Muscle of leg (tissue), 11 donors: ENCODE measurements around the gene PLXNB2. TPM values are rescaled to one million over a fixed set of nuclear protein-coding genes. Genes with fewer than 3 reads are reported as not detected.
A peak's percentile ranks its signal among the peaks of the same experiment; 100 is the strongest.

Experiments used
- DNase-seq: peaks from one replicate; pipeline ENCODE4 v3.0.0; 2013
- H3K27ac ChIP-seq: one replicate; pipeline ENCODE4 v1.5.1; 2013; ENCODE audit warnings: mild to moderate bottlenecking, low read length, control low read depth
- H3K27me3 ChIP-seq: one replicate; pipeline ENCODE4 v1.6.1; 2013; ENCODE audit warnings: low read length; ENCODE audit not compliant: control insufficient read depth, insufficient read depth
- H3K36me3 ChIP-seq: one replicate; pipeline ENCODE4 v1.6.1; 2013; ENCODE audit warnings: low read length; ENCODE audit not compliant: control insufficient read depth, insufficient read depth
- H3K4me1 ChIP-seq: one replicate; pipeline ENCODE4 v1.6.1; 2013; ENCODE audit warnings: low read length; ENCODE audit not compliant: control insufficient read depth, insufficient read depth
- H3K4me3 ChIP-seq: one replicate; pipeline ENCODE4 v1.5.1; 2013; ENCODE audit warnings: low read length, control low read depth
- H3K9me3 ChIP-seq: replicated peaks from 2 replicates; pipeline ENCODE4 v1.6.1; 2013; ENCODE audit warnings: low read depth, low read length; ENCODE audit not compliant: control insufficient read depth
- WGBS: methylation state at CpG from one replicate; pipeline ENCODE4 v1.1.5; 2013; ENCODE audit warnings: missing lambda C conversion rate; ENCODE audit not compliant: insufficient coverage; 5-methylcytosine and 5-hydroxymethylcytosine counted together
- polyA plus RNA-seq, 8 donors: library from polyadenylated mRNA; unstranded; fragments of 120-200 nt; gene quantifications; one replicate each; pipeline versions ENCODE4 v1.2.1 to v1.2.3, GENCODE V29; 2013; ENCODE audit warnings: inconsistent platforms in 1 of 8, low replicate concordance in 1 of 8; ENCODE audit not compliant: insufficient read length in 8 of 8, insufficient read depth in 1 of 8
- total RNA-seq: library from RNA; stranded (reverse); fragments of 120-200 nt; gene quantifications from one replicate; pipeline ENCODE4 v1.2.4, GENCODE V29; 2013

The PLXNB2 gene
- total and polyA plus RNA-seq, 9 donors: 36.9 to 110 (median 93.3) TPM

DNA sequence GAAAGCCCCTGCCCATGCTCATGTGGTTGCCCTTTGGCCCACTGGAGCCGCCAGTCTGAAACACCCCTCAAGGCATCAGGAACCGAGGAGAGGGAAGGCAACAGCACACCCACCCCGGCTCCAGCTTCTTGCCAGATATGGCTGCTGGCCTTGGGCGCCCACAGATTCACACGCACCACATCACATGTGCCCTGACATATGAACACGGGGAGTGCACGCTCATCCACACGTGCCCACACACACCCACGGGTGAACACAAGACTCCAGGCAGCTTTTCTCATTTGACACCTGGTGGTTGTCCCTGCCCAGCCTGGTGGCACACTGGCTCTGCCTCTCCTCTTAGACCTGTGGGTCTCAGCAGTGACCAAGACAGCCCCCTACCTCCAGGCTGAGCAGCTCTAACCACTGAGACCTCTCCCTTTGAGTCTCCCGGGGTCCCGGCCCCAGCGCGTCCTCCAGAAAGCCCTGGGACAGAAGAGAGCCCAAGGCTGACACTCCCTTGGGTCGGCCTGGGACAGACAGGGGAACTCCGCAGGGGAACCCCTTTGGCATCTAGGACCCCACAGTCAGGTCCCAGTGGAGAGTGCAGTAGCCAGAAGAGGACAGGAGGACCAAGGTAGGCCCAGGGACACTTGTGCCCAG is 43.2 kb downstream of the PLXNB2 start:
- no peak for DNase-seq
- Histone ChIP-seq H3K4me1 (peaks cover 48% of the 10 kb centered on the region), H3K9me3 (no peaks in the 10 kb centered on the region), H3K27me3 (peaks cover 38% of the 10 kb centered on the region), H3K4me3 (no peak overlapping the region), H3K27ac (no peak overlapping the region), H3K36me3 (no peaks in the 10 kb centered on the region)
- WGBS: 76% methylated on average over 13 of the region's 15 CpGs

DNA sequence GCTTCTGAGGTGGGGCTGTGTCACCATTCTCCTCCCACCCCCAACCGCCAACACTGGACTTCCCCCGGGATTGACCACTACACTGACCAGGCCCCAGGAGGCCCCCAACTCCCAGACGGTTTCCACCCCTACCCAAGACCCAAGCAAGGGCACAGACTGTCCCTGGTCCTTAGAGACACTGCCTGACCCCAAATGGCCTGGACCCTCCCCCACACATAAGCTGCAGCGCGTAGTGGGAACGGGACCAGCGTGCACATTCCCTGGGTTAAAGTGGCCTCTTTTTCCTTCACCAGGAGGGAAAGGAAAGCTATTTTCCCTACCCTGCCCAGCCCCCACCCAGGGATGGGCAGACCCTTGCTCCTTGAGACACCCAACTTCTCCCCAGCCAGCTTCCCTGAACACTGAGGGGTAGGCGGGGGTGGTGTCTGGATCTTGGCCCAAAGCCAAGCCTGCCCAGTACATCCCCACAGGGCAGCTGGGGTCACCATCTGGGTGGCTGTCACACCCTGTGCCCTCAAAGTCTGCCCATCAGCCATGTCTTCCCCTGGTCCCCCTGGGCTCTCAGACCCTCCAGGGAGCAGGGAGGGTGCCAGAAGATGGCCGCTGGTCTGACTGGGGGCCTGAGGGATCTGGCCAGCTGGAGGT is 44.4 kb downstream of the PLXNB2 start:
- Histone ChIP-seq H3K4me1 (peaks cover 48% of the 10 kb centered on the region), H3K36me3 (no peaks in the 10 kb centered on the region), H3K27ac (no peak overlapping the region), H3K27me3 (peaks cover 26% of the 10 kb centered on the region), H3K9me3 (no peaks in the 10 kb centered on the region), H3K4me3 (no peak overlapping the region)
- DNase-seq: no peak
- 52% methylated on average over 5 of the region's 9 CpGs for WGBS

DNA sequence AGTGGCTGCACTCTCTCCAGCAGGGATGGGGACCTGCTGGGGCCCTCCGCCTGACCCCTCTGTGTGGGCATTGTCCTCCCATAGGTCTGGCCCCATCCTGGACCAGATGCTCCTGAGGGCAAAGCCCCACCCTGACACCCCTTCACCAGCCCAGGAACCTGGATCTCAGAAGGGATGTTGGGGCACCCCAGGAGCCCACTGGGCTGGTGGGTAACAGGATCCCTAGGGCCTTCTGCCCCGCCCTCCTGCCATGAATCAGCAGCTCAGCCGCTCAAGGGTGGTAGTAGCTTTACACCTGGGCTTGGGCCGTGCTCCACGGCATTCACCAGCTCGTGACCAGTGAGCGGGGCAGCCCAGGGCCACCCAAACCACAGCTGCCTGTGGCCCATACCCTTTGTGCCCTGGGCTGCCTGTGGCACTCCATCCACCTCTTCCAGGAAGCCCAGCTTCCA is 45.0 kb downstream of the PLXNB2 start:
- Histone ChIP-seq H3K27me3 (peaks cover 24% of the 10 kb centered on the region), H3K36me3 (no peaks in the 10 kb centered on the region), H3K4me1 (peaks cover 46% of the 10 kb centered on the region), H3K27ac (no peak overlapping the region), H3K4me3 (no peak overlapping the region), H3K9me3 (no peaks in the 10 kb centered on the region)
- 65% methylated on average over 7 of the region's 7 CpGs for WGBS
- no peak for DNase-seq

DNA sequence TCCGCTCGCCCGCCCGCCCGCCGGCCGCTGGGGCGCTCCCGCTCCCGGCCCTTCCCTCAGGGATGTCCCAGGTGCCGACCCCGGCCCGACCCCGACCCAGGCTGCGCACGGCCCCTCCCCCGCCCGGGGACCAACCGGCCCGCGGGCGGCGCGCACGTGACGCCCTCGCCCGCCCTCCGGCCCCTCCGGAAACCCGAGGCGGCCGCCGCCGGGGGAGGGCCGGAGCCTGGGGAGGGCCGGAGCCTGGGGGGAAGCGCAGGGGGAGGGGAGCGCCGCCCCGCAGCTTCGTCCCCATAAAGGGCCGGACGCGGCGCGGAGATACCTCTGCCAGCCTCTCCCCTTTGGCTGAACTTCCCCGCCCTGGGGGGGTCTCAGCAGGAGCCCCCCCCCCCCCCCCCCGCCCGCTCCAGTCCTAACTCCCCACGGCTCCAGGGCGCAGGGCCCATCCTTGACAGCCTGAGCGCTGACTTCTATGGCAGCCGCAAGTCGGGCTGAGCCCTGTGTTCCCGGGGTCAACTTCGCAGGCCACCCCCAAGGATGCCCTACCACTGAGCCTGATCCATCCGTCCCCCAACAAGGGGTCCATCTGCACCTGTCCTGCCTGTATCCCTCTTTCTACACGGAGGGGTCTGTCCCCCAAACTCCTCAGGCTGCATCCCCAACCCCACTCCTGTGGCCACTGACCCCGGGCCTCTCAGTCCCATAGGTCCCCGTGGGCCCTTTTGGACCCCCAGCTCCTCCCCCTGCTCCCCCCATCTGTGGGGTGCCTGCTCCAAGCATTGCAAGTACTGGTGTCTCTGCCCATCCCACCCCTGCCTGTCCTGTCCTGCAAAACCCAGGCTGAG is 45.6 kb downstream of the PLXNB2 start, which contains the start of gene MAPK12:
TSS of gene MAPK12 (minus strand) at position 69 of the 845 bp plus-strand sequence. CDS start 174 bp downstream, outside the sequence.
- Histone ChIP-seq H3K27me3 (peaks cover 19% of the 10 kb centered on the region), H3K36me3 (peaks cover under 1% of the 10 kb centered on the region), H3K4me1 (peaks cover 46% of the 10 kb centered on the region), H3K4me3 (peak within 1 kb of the TSS; percentile 46), H3K9me3 (no peaks in the 10 kb centered on the region), H3K27ac (peak within 1 kb of the TSS; percentile 7)
- DNase-seq: peak; percentile 59
- WGBS: 2% methylated on average over 52 of the region's 61 CpGs

DNA sequence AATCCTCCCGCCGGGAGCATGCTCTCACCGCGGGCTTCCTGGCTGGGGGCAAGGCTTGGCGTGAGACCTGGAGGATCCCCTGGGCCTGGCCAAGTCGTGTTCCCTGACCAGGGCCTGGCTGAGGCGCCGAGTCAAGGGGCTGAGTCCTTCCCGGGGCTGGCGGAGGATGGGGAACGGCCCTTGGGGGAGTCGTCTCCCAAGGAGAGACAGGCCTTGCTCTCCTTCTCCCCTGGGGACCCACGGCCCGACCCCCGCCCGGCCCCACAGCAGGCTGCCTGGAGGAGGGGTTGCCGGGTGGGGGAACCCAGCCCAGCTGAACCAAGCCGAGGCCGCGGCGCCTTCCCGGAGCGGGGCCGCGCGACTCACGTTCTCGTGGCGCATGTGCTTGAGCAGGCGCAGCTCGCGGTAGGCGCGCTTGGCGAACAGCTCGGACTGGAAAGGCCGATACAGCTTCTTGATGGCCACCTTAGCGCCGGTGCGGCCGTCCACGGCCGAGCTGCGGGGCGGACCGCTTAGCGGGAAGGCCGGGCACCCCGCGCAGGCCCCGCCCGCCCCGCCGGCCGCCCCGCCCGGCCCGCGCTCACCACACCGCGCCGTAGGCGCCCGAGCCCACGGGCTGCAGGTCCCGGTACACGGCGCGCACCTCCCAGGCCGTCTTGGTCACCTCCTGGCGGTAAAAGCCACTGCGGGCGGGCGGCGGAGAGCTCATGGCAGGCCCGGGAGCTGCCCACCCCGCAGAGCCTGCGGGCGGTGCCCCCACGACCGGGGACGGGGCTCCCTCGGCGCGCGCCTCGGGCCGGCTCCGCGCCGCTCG is 46.4 kb downstream of the PLXNB2 start:
- H3K4me3 ChIP-seq: peak overlapping the region; percentile 46
- no peaks in the 10 kb centered on the region for H3K9me3 ChIP-seq
- H3K36me3 ChIP-seq: peaks cover 5% of the 10 kb centered on the region
- peak overlapping the region; percentile 7 for H3K27ac ChIP-seq
- under 1% methylated on average over 91 of the region's 92 CpGs for WGBS
- peaks cover 50% of the 10 kb centered on the region for H3K4me1 ChIP-seq
- peak; percentile 72 for DNase-seq
- peaks cover 12% of the 10 kb centered on the region for H3K27me3 ChIP-seq

DNA sequence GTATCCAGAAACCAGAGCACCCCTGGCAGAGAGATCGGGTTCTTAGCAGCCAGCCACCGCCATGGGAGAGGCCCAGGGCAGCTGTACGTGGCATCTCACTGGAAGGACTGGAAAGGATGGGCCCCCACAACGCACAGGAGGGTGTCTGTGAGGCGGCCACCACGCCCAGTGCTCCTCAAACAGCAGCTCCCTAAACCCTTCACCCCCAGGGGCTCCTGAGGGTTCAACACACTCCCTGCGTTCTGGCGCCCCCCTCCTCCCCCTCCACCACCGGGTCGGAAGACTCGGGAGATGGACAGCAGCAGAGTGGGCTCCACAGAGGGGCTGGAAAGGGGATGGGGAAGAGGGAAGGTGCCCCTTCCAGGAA is 47.0 kb downstream of the PLXNB2 start:
- H3K27ac ChIP-seq: peak overlapping the region; percentile 7
- peak overlapping the region; percentile 46 for H3K4me3 ChIP-seq
- peaks cover 10% of the 10 kb centered on the region for H3K27me3 ChIP-seq
- no CpG with 5 or more reads among the region's 11 CpGs for WGBS
- DNase-seq: no peak
- H3K9me3 ChIP-seq: no peaks in the 10 kb centered on the region
- H3K36me3 ChIP-seq: peaks cover 5% of the 10 kb centered on the region
- peaks cover 50% of the 10 kb centered on the region for H3K4me1 ChIP-seq

DNA sequence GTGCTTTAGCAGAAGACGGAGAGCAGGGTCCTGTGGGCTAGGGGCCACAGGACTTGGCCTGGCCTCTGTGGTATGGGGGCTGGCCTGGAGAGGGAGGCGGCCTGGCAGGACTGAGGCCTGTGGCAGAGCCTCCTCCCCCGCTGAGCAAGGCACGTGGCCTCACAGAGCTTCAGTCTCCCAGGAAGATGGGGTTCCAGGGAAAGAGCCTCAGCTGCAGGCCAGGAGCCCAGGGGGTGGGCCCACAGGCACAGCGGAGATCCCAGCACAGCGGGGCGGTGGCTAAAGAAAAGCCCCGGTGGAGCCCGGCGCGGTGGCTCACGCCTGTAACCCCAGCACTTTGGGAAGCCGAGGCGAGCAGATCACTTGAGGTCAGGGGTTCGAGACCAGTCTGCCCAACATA is 48.1 kb downstream of the PLXNB2 start:
- no peaks in the 10 kb centered on the region for H3K9me3 ChIP-seq
- H3K4me3 ChIP-seq: no peak overlapping the region
- peaks cover 10% of the 10 kb centered on the region for H3K27me3 ChIP-seq
- no peak for DNase-seq
- H3K4me1 ChIP-seq: peaks cover 50% of the 10 kb centered on the region
- peaks cover 5% of the 10 kb centered on the region for H3K36me3 ChIP-seq
- WGBS: 78% methylated on average over 13 of the region's 15 CpGs
- no peak overlapping the region for H3K27ac ChIP-seq

DNA sequence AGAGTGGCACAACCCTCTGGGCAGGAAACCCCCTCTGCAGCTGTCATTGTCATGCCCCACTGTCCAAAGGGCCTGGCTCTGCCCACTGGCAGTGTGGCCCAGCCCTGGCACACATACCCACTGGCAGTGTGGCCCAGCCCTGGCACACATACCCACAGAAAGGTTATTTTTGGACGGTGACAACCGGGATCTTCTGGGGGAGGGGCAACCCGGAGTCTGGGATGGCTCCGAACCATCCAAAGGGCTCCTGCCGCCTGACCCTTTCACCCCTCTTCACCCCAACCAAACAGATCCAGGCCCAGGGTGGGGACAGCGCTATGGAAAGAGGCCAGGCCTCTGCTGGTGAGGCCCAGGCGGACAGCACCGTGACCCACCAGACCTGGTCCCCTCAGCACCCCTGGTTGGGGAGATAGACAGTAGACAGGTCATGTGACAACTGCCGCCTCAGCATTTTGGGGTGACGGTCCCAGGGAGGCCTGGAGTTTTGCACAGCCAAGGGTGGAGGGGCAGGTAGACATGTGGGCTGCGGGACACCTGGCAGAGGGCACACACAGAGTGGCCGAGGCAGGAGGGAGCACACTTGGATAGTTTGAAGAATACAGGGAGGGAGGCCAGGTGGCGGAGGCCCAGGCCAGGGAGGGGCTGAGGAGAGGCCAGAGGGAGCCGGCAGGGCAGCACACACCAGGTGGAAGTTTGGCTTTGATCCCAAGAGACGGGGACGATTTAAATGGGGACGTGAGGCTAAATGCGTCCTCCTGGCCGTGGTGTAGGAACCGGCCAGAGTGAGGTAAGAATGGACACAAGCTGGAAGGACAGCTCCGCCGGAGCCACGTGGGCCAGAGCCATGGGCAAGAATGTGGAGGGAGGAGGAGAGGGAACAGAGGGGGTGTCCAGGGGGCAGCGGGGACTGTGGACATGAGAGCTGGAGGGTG is 48.8 kb downstream of the PLXNB2 start:
- 60% methylated on average over 17 of the region's 24 CpGs for WGBS
- Histone ChIP-seq H3K9me3 (no peaks in the 10 kb centered on the region), H3K27me3 (peaks cover 10% of the 10 kb centered on the region), H3K4me3 (no peak overlapping the region), H3K36me3 (peaks cover 8% of the 10 kb centered on the region), H3K27ac (peak overlapping the region; percentile 20), H3K4me1 (peaks cover 50% of the 10 kb centered on the region)
- no peak for DNase-seq
